Neural progenitor cell (in vitro differentiated cells): ENCODE measurements around the gene SLCO2B1. TPM values are rescaled to one million over a fixed set of nuclear protein-coding genes. Genes with fewer than 3 reads are reported as not detected.

Experiments used
- DNase-seq: peaks from one replicate; pipeline ENCODE4 v3.0.0-alpha.2; 2016; ENCODE audit warnings: low spot score
- H2AFZ ChIP-seq: fragments of 200-600 bp; sonication (generic); replicated peaks from 2 replicates; pipeline ENCODE4 v1.6.1; 2016; ENCODE audit warnings: antibody characterized with exemption
- H3F3A ChIP-seq: fragments of 200-600 bp; sonication (generic); 2 replicates; pipeline ENCODE4 v1.6.1; 2016; ENCODE audit warnings: antibody characterized with exemption, low read depth
- H3K27ac ChIP-seq: fragments of 200-600 bp; sonication (generic); 2 replicates; pipeline ENCODE4 v1.5.1; 2016; ENCODE audit warnings: mild to moderate bottlenecking
- H3K27me3 ChIP-seq: fragments of 200-600 bp; sonication (generic); 2 replicates; pipeline ENCODE4 v1.6.1; 2016; ENCODE audit warnings: mild to moderate bottlenecking, moderate library complexity
- H3K36me3 ChIP-seq: fragments of 200-600 bp; sonication (generic); 2 replicates; pipeline ENCODE4 v1.5.1; 2016
- H3K4me1 ChIP-seq: fragments of 200-600 bp; sonication (generic); 2 replicates; pipeline ENCODE4 v1.6.1; 2016; ENCODE audit warnings: mixed run types
- H3K4me2 ChIP-seq: fragments of 200-600 bp; sonication (generic); 2 replicates; pipeline ENCODE4 v1.6.1; 2016
- H3K4me3 ChIP-seq: fragments of 200-600 bp; sonication (generic); 2 replicates; pipeline ENCODE4 v1.5.1; 2016
- H3K79me2 ChIP-seq: fragments of 200-600 bp; sonication (generic); 2 replicates; pipeline ENCODE4 v1.6.1; 2016; ENCODE audit warnings: low read depth
- H3K9ac ChIP-seq: fragments of 200-600 bp; sonication (generic); 2 replicates; pipeline ENCODE4 v1.6.1; 2016
- H3K9me3 ChIP-seq: fragments of 200-600 bp; sonication (generic); 2 replicates; pipeline ENCODE4 v1.5.1; 2016; ENCODE audit warnings: low read depth
- H4K20me1 ChIP-seq: fragments of 200-600 bp; sonication (generic); 2 replicates; pipeline ENCODE4 v1.6.1; 2016; ENCODE audit warnings: low read depth
- H3K27ac Mint-ChIP-seq: 3 replicates; pipeline ENCODE4 v1.8.0; 2021; ENCODE audit warnings: mixed read lengths
- H3K27me3 Mint-ChIP-seq: 2 replicates; pipeline ENCODE4 v1.8.0; 2022; ENCODE audit warnings: low read depth, mild to moderate bottlenecking, inconsistent platforms, moderate library complexity, mixed read lengths; ENCODE audit not compliant: insufficient read depth
- H3K36me3 Mint-ChIP-seq: 3 replicates; pipeline ENCODE4 v1.8.0; 2021; ENCODE audit warnings: mixed read lengths
- H3K4me1 Mint-ChIP-seq: 3 replicates; pipeline ENCODE4 v1.8.0; 2021; ENCODE audit warnings: mixed read lengths
- H3K4me3 Mint-ChIP-seq: 3 replicates; pipeline ENCODE4 v1.8.0; 2021; ENCODE audit warnings: mild to moderate bottlenecking, moderate library complexity, mixed read lengths
- H3K9me3 Mint-ChIP-seq: 3 replicates; pipeline ENCODE4 v1.8.0; 2020; ENCODE audit warnings: mixed read lengths
- EZH2 ChIP-seq: fragments of 200-600 bp; sonication (generic); IDR thresholded peaks from 2 replicates; pipeline ENCODE4 v1.6.1; 2017; ENCODE audit warnings: antibody characterized with exemption, mild to moderate bottlenecking, moderate library complexity
- EZH2phosphoT487 ChIP-seq: fragments of 200-600 bp; sonication (generic); IDR thresholded peaks from 2 replicates; pipeline ENCODE4 v1.6.1; 2017; ENCODE audit warnings: antibody characterized with exemption
- total RNA-seq: library from RNA; depleted of rRNA; stranded (reverse); fragments of >200 nt; gene quantifications from 2 replicates; pipeline ENCODE4 v1.2.3, GENCODE V29; 2015; ENCODE audit warnings: low replicate concordance
- TF ChIP-seq, protein P1 (sequence below): fragments of 200-600 bp; sonication (generic); IDR thresholded peaks from 2 replicates; pipeline ENCODE4 v1.5.1; 2017; ENCODE audit warnings: antibody characterized with exemption, mild to moderate bottlenecking

The SLCO2B1 gene
- total RNA-seq, 1 donor from 2014 or later, result 0.07 TPM

DNA sequence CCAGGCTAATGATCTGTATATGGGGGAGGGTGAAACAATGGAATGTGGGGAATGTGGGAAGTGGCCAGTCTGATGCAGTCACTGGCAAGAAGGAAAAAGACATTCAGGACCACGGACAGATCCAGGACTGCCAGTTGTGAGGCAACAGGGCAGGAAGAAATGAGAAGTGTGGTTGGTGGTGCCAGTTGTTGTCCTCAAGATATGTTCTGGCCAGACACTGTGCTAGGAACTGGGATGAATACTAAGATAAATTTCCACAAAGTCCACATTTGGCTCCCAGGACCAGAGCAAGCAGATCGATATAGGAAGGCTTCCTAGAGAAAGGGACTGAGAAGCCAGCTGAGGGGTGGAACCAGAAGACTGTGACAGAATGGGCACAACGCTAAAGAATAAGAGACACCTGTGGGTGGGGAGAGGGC is 82.9 kb downstream of the SLCO2B1 start:
- H3K4me3 ChIP-seq, result no peak overlapping the region
- TF ChIP-seq, protein P1, sequence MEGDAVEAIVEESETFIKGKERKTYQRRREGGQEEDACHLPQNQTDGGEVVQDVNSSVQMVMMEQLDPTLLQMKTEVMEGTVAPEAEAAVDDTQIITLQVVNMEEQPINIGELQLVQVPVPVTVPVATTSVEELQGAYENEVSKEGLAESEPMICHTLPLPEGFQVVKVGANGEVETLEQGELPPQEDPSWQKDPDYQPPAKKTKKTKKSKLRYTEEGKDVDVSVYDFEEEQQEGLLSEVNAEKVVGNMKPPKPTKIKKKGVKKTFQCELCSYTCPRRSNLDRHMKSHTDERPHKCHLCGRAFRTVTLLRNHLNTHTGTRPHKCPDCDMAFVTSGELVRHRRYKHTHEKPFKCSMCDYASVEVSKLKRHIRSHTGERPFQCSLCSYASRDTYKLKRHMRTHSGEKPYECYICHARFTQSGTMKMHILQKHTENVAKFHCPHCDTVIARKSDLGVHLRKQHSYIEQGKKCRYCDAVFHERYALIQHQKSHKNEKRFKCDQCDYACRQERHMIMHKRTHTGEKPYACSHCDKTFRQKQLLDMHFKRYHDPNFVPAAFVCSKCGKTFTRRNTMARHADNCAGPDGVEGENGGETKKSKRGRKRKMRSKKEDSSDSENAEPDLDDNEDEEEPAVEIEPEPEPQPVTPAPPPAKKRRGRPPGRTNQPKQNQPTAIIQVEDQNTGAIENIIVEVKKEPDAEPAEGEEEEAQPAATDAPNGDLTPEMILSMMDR, result no peak
- TF ChIP-seq EZH2, result no peak
- TF ChIP-seq EZH2phosphoT487, result no peak
- H3F3A ChIP-seq, result no peaks in the 10 kb centered on the region
- Mint-ChIP-seq H3K9me3 (no peaks in the 10 kb centered on the region), H3K36me3 (no peaks in the 10 kb centered on the region), H3K27ac (no peak overlapping the region), H3K4me3 (peak overlapping the region; percentile 30), H3K27me3 (peaks cover 13% of the 10 kb centered on the region), H3K4me1 (peaks cover 7% of the 10 kb centered on the region)
- peaks cover 24% of the 10 kb centered on the region for H4K20me1 ChIP-seq
- H3K79me2 ChIP-seq, result no peaks in the 10 kb centered on the region
- no peak overlapping the region for H2AFZ ChIP-seq
- no peaks in the 10 kb centered on the region for H3K4me1 ChIP-seq
- H3K9ac ChIP-seq, result no peak overlapping the region
- no peaks in the 10 kb centered on the region for H3K9me3 ChIP-seq
- no peak overlapping the region for H3K4me2 ChIP-seq
- no peaks in the 10 kb centered on the region for H3K36me3 ChIP-seq
- no peak overlapping the region for H3K27ac ChIP-seq
- peaks cover 17% of the 10 kb centered on the region for H3K27me3 ChIP-seq
- DNase-seq, result peak; percentile 92

DNA sequence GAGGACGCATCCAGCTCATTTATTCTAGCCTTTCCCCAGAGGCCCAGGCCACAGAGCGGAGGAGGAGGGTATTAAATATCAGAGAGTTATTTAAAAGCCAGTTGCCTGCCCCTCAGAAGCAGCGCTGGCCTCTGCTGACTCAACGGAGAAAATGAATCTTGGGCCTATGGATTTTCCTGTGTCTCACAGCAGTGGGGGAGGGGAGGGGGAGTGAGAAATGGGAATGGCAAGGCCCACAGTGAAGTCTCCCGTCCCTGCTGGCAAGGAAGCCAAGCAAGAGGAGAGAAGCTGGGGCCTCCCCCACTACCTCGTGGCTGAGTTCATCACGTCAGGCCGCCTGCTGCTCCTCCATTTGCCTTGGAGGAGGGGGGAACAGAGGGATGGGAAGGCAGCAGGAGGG is 85.2 kb downstream of the SLCO2B1 start:
- H3K36me3 Mint-ChIP-seq, result no peaks in the 10 kb centered on the region
- Histone ChIP-seq H3K79me2 (no peaks in the 10 kb centered on the region), H3K4me2 (no peak overlapping the region), H3F3A (no peaks in the 10 kb centered on the region), H3K36me3 (no peaks in the 10 kb centered on the region), H4K20me1 (peaks cover 38% of the 10 kb centered on the region), H3K27ac (no peak overlapping the region), H2AFZ (no peak overlapping the region), H3K4me1 (peaks cover 13% of the 10 kb centered on the region), H3K4me3 (no peak overlapping the region), H3K9ac (no peak overlapping the region), H3K27me3 (peaks cover 40% of the 10 kb centered on the region), H3K9me3 (no peaks in the 10 kb centered on the region)
- no peak overlapping the region for H3K4me3 Mint-ChIP-seq
- no peak for DNase-seq
- H3K27ac Mint-ChIP-seq, result no peak overlapping the region
- peaks cover 23% of the 10 kb centered on the region for H3K27me3 Mint-ChIP-seq
- H3K9me3 Mint-ChIP-seq, result no peaks in the 10 kb centered on the region
- H3K4me1 Mint-ChIP-seq, result peaks cover 10% of the 10 kb centered on the region
- no peak for TF ChIP-seq EZH2phosphoT487
- TF ChIP-seq, protein P1, result no peak
- TF ChIP-seq EZH2, result no peak

DNA sequence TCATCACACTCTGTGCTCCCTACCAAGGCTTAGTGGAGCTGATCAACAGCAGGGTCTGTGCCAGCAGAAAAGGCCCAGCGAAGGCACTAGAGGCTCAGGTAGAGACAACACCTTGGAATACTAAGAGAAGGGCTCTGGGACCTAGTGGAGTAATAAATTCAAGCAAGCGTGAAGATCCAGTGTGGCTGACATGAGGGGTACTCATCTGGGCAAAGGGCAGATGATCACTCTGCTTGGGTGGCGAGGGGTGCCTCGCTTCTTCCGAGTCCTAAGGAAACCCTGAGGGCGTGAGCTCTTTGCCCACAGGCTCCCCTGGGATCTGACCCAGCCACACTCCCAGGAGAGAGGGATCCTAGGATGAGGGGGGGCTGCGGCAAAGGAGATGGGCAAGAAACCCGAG is 86.1 kb downstream of the SLCO2B1 start:
- Mint-ChIP-seq H3K4me3 (no peak overlapping the region), H3K9me3 (no peaks in the 10 kb centered on the region), H3K27me3 (peaks cover 24% of the 10 kb centered on the region), H3K27ac (no peak overlapping the region), H3K36me3 (no peaks in the 10 kb centered on the region), H3K4me1 (peaks cover 10% of the 10 kb centered on the region)
- peaks cover 13% of the 10 kb centered on the region for H3K4me1 ChIP-seq
- no peak overlapping the region for H3K4me3 ChIP-seq
- H3K9me3 ChIP-seq, result no peaks in the 10 kb centered on the region
- H4K20me1 ChIP-seq, result peaks cover 38% of the 10 kb centered on the region
- H3K27me3 ChIP-seq, result peaks cover 50% of the 10 kb centered on the region
- DNase-seq, result no peak
- H2AFZ ChIP-seq, result no peak overlapping the region
- no peak overlapping the region for H3K27ac ChIP-seq
- H3K79me2 ChIP-seq, result no peaks in the 10 kb centered on the region
- no peaks in the 10 kb centered on the region for H3K36me3 ChIP-seq
- H3F3A ChIP-seq, result no peaks in the 10 kb centered on the region
- no peak overlapping the region for H3K4me2 ChIP-seq
- H3K9ac ChIP-seq, result no peak overlapping the region
- TF ChIP-seq EZH2phosphoT487 (no peak), EZH2 (no peak)
- TF ChIP-seq, protein P1, result no peak
